Endothelial cell of umbilical vein (primary cell): ENCODE measurements around the gene ACTG1. TPM values are rescaled to one million over a fixed set of nuclear protein-coding genes. Genes with fewer than 3 reads are reported as not detected.

Source experiments
- BruUV-seq: library from RNA; stranded (reverse); fragments of 400-500 nt; replicated peaks from 2 replicates; lab custom pipeline; 2021; lab: Mats Ljungman, UMichigan
- CTCF ChIA-PET: fragments of 300-600, 350-600 bp; sonication (Branson Sonifier 250); formaldehyde crosslinking; loops from one replicate; lab custom pipeline; 2021; ENCODE audit warnings: antibody characterized with exemption, inconsistent platforms; lab: Charles Lee
- POLR2A ChIA-PET: fragments of 300-600, 350-600 bp; sonication (Branson Sonifier 250); formaldehyde crosslinking; loops from one replicate; lab custom pipeline; 2021; ENCODE audit warnings: antibody characterized with exemption, inconsistent platforms; lab: Charles Lee
- DNase-seq: peaks from one replicate; pipeline ENCODE4 v3.0.0-alpha.2; 2011; ENCODE audit warnings: low read depth, low spot score
- FAIRE-seq: peaks from 2 replicates; lab custom pipeline; 2011; peaks lifted over from hg19 to GRCh38; lab: Jason Lieb, UNC
- H2AFZ ChIP-seq: 2 replicates; pipeline ENCODE4 v1.6.0; 2012; ENCODE audit warnings: low read depth, low read length, control low read depth, inconsistent platforms
- H3K27ac ChIP-seq: 2 replicates; pipeline ENCODE4 v1.5.1; 2011; ENCODE audit warnings: low read depth, mild to moderate bottlenecking, control low read depth, low read length, moderate library complexity; ENCODE audit not compliant: insufficient read depth
- H3K27me3 ChIP-seq, 2 experiments: 2 replicates each; pipeline versions ENCODE4 v1.6.0 to v1.6.1; 2011; ENCODE audit warnings: low read length in 2 of 2, mixed read lengths in 1 of 2; ENCODE audit not compliant: control insufficient read depth in 2 of 2, insufficient read depth in 2 of 2
- H3K36me3 ChIP-seq, 2 experiments: 2 replicates in 1 of 2; 3 replicates in 1 of 2; pipeline ENCODE4 v1.5.1; 2011; ENCODE audit warnings: low read length in 2 of 2, mild to moderate bottlenecking in 1 of 2, moderate library complexity in 1 of 2; ENCODE audit not compliant: control insufficient read depth in 2 of 2, insufficient read depth in 2 of 2; ENCODE audit errors: extremely low read depth in 1 of 2
- H3K4me1 ChIP-seq: 3 replicates; pipeline ENCODE4 v1.5.1; 2011; ENCODE audit warnings: mild to moderate bottlenecking, low read length; ENCODE audit not compliant: control insufficient read depth, insufficient read depth; ENCODE audit errors: extremely low read depth
- H3K4me2 ChIP-seq: 2 replicates; pipeline ENCODE4 v1.6.1; 2011; ENCODE audit warnings: low read length, control low read depth, mixed read lengths; ENCODE audit not compliant: insufficient read depth
- H3K4me3 ChIP-seq, 3 experiments: fragments of 200-600 bp in 1 of 3; sonication (generic), shearing (Covaris generic) in 1 of 3; replicated peaks in 1 of 3; 2 replicates each; pipeline ENCODE4 v1.5.1; 2011 to 2016; ENCODE audit warnings: control low read depth in 3 of 3, low read length in 3 of 3, mild to moderate bottlenecking in 2 of 3, inconsistent platforms in 1 of 3, low read depth in 1 of 3, moderate library complexity in 1 of 3; ENCODE audit not compliant: insufficient read depth in 1 of 3
- H3K79me2 ChIP-seq: 2 replicates; pipeline ENCODE4 v1.6.0; 2012; ENCODE audit warnings: low read length, inconsistent platforms; ENCODE audit not compliant: control insufficient read depth, insufficient read depth
- H3K9ac ChIP-seq: replicated peaks from 2 replicates; pipeline ENCODE3; 2011; ENCODE audit warnings: low read length, control low read depth; ENCODE audit not compliant: insufficient read depth; ENCODE audit errors: extremely low read depth
- H3K9me1 ChIP-seq: replicated peaks from 3 replicates; pipeline ENCODE4 v1.6.0; 2011; ENCODE audit warnings: mild to moderate bottlenecking, low read length; ENCODE audit not compliant: control insufficient read depth, insufficient read depth; ENCODE audit errors: extremely low read depth
- H3K9me3 ChIP-seq: replicated peaks from 2 replicates; pipeline ENCODE4 v1.5.1; 2012; ENCODE audit warnings: low read length, inconsistent platforms; ENCODE audit not compliant: control insufficient read depth, insufficient read depth
- H4K20me1 ChIP-seq: replicated peaks from 2 replicates; pipeline ENCODE3; 2011; ENCODE audit warnings: mild to moderate bottlenecking, low read length; ENCODE audit not compliant: control insufficient read depth, insufficient read depth; ENCODE audit errors: extremely low read depth
- EZH2 ChIP-seq: IDR thresholded peaks from 2 replicates; pipeline ENCODE4 v1.6.1; 2012; ENCODE audit warnings: borderline replicate concordance, low read depth, mild to moderate bottlenecking, moderate library complexity, low read length, inconsistent platforms; ENCODE audit not compliant: severe bottlenecking
- FOS ChIP-seq: IDR thresholded peaks from 2 replicates; pipeline ENCODE4 v1.6.1; 2011; ENCODE audit warnings: mild to moderate bottlenecking, low read length, moderate library complexity, borderline replicate concordance; ENCODE audit not compliant: insufficient read depth
- GATA2 ChIP-seq: IDR thresholded peaks from 2 replicates; pipeline ENCODE4 v1.7.0; 2011; ENCODE audit warnings: low read depth, mild to moderate bottlenecking, moderate library complexity, mixed read lengths, low read length; ENCODE audit not compliant: insufficient read length, insufficient read depth
- JUN ChIP-seq: IDR thresholded peaks from 2 replicates; pipeline ENCODE4 v1.6.1; 2011; ENCODE audit warnings: borderline replicate concordance, low read depth; ENCODE audit not compliant: insufficient read length, insufficient read depth
- MAX ChIP-seq: IDR thresholded peaks from 2 replicates; pipeline ENCODE4 v1.6.1; 2011; ENCODE audit not compliant: insufficient read depth, insufficient read length
- MYC ChIP-seq: IDR thresholded peaks from one replicate; pipeline ENCODE4 v1.6.1; 2011; ENCODE audit warnings: mild to moderate bottlenecking, low read depth, low read length
- POLR2A ChIP-seq: IDR thresholded peaks from 2 replicates; pipeline ENCODE4 v1.6.1; 2012; ENCODE audit warnings: low read depth, mild to moderate bottlenecking, control low read depth, low read length
- POLR2AphosphoS5 ChIP-seq: IDR thresholded peaks from 2 replicates; pipeline ENCODE4 v1.6.1; 2012; ENCODE audit warnings: low read depth, mild to moderate bottlenecking, control low read depth, low read length, moderate library complexity; ENCODE audit not compliant: insufficient read depth
- dilution Hi-C: fragments of 300-500 bp; cut with MboI; formaldehyde crosslinking; loops from one replicate; pipeline ENCODE4 v1.15.0; 2019; ENCODE audit warnings: low sequenced_read_pairs; ENCODE audit not compliant: extremely low pct_ligation_motif_present
- intact Hi-C: fragments of 100-400 bp; cut with micrococcal nuclease; formaldehyde crosslinking; loops from one replicate; pipeline ENCODE4 v1.10.0; 2022
- polyA plus RNA-seq, 4 experiments: library from polyadenylated mRNA; depleted of rRNA in 3 of 4; stranded (reverse) in 3 of 4; unstranded in 1 of 4; fragments of >200 nt; gene quantifications; 2 replicates each; pipeline versions ENCODE4 v1.2.1 to v1.2.3, GENCODE V29; 2011 to 2012; ENCODE audit warnings: missing spikeins in 1 of 4
- total RNA-seq: library from RNA; stranded (reverse); gene quantifications from 2 replicates; pipeline ENCODE4 v1.2.3, GENCODE V29; 2021
- TF ChIP-seq, protein P1 (sequence below), 2 donors: IDR thresholded peaks; 1 replicate in 1 of 2; 2 replicates in 1 of 2; pipeline ENCODE4 v1.5.1; 2011; ENCODE audit warnings: low read length in 2 of 2, mild to moderate bottlenecking in 2 of 2, moderate library complexity in 2 of 2, control low read depth in 1 of 2, inconsistent platforms in 1 of 2, low read depth in 1 of 2; ENCODE audit not compliant: insufficient read depth in 1 of 2; ENCODE audit errors: extremely low read depth in 1 of 2

The ACTG1 gene
- total and polyA plus RNA-seq, 2 donors (not counting 3 experiments of a cell fraction or from before 2014, with no cell fraction given), result 6,127 to 10,663 TPM

GRCh38 chr17:81489998-81490992 is 22.3 kb downstream of the ACTG1 start:
- Histone ChIP-seq H3K4me1 (peaks cover 9% of the 10 kb centered on the region), H3K4me2 (no peak overlapping the region), H3K27ac (no peak overlapping the region), H3K27me3 (peaks cover 5 to 10% of the 10 kb centered on the region in 2 experiments), H3K79me2 (no peaks in the 10 kb centered on the region), H3K9ac (no peak overlapping the region), H4K20me1 (no peaks in the 10 kb centered on the region), H3K4me3 (no peak overlapping the region), H3K9me1 (no peaks in the 10 kb centered on the region), H3K9me3 (no peaks in the 10 kb centered on the region), H3K36me3 (no peaks in the 10 kb centered on the region), H2AFZ (no peak overlapping the region)
- DNase-seq (no peak), FAIRE-seq (no peak)
- TF ChIP-seq POLR2AphosphoS5, result no peak
- no peak for TF ChIP-seq JUN
- TF ChIP-seq MAX, result no peak
- no peak for TF ChIP-seq FOS
- TF ChIP-seq GATA2, result no peak
- TF ChIP-seq, protein P1, sequence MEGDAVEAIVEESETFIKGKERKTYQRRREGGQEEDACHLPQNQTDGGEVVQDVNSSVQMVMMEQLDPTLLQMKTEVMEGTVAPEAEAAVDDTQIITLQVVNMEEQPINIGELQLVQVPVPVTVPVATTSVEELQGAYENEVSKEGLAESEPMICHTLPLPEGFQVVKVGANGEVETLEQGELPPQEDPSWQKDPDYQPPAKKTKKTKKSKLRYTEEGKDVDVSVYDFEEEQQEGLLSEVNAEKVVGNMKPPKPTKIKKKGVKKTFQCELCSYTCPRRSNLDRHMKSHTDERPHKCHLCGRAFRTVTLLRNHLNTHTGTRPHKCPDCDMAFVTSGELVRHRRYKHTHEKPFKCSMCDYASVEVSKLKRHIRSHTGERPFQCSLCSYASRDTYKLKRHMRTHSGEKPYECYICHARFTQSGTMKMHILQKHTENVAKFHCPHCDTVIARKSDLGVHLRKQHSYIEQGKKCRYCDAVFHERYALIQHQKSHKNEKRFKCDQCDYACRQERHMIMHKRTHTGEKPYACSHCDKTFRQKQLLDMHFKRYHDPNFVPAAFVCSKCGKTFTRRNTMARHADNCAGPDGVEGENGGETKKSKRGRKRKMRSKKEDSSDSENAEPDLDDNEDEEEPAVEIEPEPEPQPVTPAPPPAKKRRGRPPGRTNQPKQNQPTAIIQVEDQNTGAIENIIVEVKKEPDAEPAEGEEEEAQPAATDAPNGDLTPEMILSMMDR (IDR thresholded peaks at IDR 0.05; ENCODE audit: extremely low read depth in 1 of 2, insufficient read depth in 1 of 2, low read depth in 1 of 2, low read length in 2 of 2), result no peak
- no peak for TF ChIP-seq POLR2A
- no peak for TF ChIP-seq EZH2
- TF ChIP-seq MYC, result no peak
- ChIA-PET POLR2A (interaction anchor here (1.0 to 1.1 kb wide), 2 partner anchors 17 to 22 kb away, joined by 3 to 7 read pairs; partner anchors contain the start of gene ACTG1), CTCF (interaction anchor here (0.9 to 2.1 kb wide), 7 partner anchors 9 to 237 kb away, joined by 3 to 9 read pairs (median 3); no protein-coding TSS in a partner anchor)
- intact Hi-C loops, result loop anchor here (2.0 kb wide), 1 partner anchor 17 kb away; no protein-coding TSS in a partner anchor
- dilution Hi-C loops, result no loop called here
- BruUV-seq, result no TSS peak
